ENCODE data around the gene MRPS22.
"Not testable (repeated sequence)": the region's sequence is repeated elsewhere in the genome, so short reads cannot be mapped to it uniquely, and the experiment has no call there.

Gene MRPS22

GRCh38 chr3:139312416-139312815, 31.4 kb upstream of the MRPS22 start:
- DNase-seq (ENCODE audit: low spot score): no peak

- DNase-seq (ENCODE audit: low spot score): peak; percentile 81
Measured at GRCh38 chr3:139312959-139313358, 30.9 kb upstream of the MRPS22 start.

DNA sequence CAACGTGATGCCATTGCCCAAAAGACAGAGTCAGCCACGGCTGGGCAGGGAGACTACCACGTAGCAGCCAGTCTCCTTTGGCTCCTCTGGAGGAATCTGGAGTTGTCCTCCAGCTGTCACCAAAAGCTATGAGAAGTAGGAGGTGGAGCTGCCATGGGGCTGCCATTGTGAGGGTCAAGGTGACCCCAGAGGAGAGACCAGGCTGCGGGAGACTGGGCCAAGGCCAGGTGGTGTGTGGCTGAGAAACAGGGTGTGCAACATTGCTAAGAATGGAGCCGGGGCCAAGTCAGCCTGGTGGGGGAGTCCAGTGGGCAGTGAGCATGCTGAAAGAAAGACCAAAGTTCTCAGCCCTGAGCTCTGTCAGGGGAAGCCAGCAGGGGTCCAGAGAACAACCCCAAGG, 29.9 kb upstream of the MRPS22 start:
- DNase-seq (ENCODE audit: low spot score): no peak

DNA sequence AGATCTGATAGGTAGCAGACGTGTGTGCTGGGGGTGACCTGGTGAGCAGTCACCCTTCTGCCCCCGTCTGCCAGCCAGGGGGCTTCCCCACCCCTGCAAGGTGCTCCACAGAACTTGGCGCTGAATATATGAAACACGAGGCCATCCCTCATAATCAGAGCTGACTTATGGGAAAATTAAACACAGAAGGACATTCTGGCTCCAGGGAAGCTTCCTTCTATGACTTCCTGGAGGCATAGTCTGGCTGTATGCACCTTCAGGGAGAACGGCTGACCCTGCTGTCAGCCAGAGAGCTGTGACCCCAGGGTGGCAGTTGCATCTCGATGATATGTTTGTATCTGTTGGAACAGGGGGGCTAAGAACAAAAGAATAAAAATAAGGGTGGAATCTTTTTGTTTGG, 26.6 kb upstream of the MRPS22 start:
- DNase-seq (ENCODE audit: low spot score): no peak

DNA sequence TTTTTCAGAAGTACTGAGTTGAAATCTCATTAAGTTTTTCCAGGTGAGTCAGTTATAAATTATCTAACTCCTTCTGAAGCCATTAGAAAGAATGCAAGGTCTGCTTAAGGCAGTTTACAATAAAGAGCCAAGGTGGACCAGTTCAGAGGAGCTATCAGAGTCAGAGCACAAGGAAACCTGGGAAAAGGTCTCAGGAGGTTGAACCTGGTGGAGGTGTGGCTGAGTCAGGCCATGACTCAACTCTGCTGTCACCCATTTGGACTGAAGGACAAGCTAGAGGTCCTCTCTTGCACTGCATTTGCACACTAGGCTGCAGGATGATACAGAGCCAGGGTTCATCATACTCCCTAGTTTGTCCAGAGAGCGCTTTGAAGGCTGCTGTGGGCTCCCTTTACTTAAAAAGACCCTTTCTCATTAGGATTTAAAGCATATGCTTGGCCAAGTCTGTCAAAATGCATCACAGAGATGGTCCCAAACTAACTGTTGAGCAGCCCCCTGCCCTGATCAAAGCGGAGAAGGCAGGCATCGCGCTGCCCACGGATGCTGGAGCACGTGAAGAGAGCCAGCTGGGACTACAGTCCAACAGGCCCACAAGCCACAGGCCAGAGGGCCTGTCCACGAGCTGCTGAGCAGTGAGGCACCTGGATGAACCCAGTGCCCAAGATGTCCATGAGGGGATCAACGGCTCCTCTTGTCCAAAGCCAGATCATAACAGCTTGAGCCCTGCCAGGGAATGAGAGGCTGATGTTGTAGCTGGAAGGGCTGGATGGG, 26.0 kb upstream of the MRPS22 start:
- peak; percentile 72 for DNase-seq (ENCODE audit: low spot score)

GRCh38 chr3:139318431-139318816, 25.4 kb upstream of the MRPS22 start:
- DNase-seq (ENCODE audit: low spot score): no peak

GRCh38 chr3:139318826-139319225, 25.0 kb upstream of the MRPS22 start:
- DNase-seq (ENCODE audit: low spot score): no peak

DNA sequence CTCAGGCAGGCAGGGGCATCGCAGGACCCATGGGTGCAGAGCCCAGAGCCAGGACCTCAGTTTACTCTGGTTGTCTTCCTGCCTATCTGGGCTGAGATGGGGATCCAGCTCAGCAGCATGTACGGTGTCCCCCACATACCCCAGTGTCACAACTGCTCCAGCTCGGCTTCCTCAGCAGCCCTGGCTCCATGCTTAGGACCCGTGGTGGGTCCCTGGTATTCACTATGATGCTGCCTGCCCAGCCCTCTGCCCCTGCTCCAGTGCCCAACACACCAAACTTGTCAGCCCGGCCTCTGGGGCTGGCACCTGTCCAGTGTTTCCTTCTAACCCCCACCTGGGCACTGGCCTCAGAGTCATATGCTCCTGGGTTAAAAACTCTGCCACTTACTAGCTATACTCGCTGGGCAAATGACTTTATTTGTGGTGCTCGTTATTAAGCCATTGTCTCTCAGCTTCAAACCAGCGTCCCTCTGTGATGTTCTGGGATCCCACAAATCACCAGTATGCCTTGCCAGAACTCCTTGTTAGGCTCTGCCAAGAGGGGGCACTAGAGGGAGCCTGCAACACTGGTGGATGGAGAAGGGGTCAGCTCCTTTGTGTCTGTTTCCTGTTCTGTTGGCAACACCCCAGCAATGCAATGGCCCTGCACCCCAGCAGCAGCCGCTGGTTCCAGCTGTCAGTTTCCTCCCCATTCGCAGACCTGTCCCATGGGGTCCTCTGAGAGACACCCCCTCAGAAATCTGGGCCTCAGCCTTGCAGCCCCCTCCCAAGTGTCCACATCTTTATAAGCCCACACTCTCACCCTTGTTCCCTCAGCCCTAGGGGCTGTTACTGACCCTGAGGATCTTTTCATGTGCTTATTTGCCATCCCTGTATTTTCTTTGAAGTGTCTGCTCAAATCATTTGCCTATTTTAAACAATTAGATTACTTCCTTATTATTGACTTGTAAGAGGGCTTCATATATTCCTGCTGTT, 24.1 kb upstream of the MRPS22 start:
- DNase-seq (ENCODE audit: low spot score): peak; percentile 75

DNA sequence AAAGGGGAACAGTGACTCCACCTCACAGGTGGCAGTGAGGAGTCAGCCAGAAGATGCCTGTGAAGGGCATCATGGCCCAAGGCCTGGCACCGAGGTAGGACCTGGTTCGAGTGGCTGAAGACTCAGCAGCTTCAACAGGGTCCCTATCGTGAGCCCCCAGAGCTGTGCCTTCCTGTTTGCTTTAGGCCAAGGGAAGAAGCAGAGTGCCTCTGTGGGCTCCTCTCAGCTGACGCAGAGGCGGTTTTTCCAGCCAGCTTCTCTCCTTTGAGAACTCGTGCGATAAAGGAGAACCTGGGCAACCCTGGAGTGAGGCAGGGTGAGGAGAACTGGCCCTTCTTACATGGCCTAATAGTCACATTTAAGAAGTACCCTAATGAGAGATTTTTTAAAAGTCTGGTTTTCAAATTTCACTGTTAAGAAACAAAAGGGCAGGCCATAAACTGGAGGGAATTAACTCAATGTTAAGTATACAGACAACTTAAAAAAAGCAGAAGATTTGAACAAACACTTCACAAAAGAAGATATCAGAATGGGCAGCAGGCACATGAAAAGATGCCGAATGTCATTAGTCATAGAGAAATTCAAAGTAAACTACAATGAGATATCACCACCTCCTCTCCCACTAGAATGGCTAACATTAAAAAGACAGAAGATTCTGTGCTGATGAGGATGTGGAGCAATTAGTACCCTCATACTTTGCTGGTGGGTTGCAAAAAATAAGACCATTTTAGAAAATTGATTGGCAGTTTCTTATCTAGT, 23.1 kb upstream of the MRPS22 start:
- DNase-seq (ENCODE audit: low spot score): peak; percentile 37

DNA sequence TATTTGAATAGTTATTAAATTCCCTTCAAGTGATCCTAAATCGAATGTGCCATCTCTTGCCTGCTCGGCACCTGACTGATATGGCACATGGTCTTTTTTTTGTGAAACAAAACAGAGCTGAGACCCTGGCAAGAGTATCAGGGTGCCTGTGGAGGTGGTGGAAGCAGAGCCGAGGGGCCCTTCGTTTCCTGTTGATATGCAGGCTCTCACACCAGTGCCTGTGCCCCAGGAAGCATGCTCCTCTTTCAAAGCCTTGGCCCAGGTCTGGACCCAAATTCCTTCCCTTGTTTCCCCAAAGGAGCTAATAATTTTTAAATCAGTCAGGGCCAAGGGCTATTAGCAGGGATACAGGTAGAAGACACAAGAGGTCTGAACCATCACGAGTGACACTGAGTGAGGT, 21.5 kb upstream of the MRPS22 start:
- no peak for DNase-seq (ENCODE audit: low spot score)

DNA sequence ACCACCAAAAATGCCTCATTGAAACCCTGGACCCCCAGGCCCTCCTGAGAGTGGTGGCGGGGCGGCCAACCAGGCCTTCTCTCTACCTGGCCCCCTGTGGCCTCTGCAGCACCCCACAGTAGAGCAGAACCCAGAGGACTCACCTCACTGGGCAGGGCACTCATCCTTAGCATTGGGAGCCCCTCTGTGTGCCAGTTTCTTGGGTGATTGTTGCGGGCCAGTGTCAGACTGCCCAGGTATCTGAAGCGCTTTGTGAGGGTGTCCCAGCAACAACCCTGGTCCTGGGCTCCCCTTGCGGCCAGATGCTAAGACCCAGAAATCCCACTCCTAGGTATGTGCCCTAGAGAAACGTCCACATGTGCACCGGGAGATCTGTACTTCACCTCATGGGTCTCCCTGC, 20.7 kb upstream of the MRPS22 start:
- DNase-seq (ENCODE audit: low spot score): no peak

GRCh38 chr3:139324456-139324855, 19.4 kb upstream of the MRPS22 start:
- no peak for DNase-seq (ENCODE audit: low spot score)

- DNase-seq (ENCODE audit: low spot score): no peak
Measured at GRCh38 chr3:139325551-139325950, 18.3 kb upstream of the MRPS22 start.

- no peak for DNase-seq (ENCODE audit: low spot score)
Measured at GRCh38 chr3:139326131-139326530, 17.7 kb upstream of the MRPS22 start.

DNA sequence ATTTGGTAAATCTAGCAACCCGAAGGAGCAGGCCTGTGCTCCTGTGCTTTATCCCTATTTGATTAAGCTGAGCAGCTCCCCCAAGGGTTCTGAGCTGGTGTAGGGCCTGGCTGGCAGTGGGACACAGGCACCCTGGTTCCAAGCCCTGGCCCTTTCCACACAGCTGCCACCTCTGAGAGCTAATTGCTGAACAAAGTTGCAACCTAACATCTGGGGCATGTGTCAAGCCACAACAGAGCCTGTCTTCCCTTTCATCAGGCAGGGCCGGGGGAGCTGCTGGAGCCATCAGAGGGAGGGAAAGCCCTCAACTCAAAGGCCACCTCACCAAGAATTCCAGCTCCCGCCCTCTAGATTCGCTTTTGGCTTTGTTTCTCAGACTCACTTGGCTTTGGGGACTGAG, 17.1 kb upstream of the MRPS22 start:
- DNase-seq (ENCODE audit: low spot score): peak; percentile 94

GRCh38 chr3:139327231-139327630, 16.6 kb upstream of the MRPS22 start:
- no peak for DNase-seq (ENCODE audit: low spot score)

- peak; percentile 46 for DNase-seq (ENCODE audit: low spot score)
Measured at GRCh38 chr3:139327861-139328260, 16.0 kb upstream of the MRPS22 start.

DNA sequence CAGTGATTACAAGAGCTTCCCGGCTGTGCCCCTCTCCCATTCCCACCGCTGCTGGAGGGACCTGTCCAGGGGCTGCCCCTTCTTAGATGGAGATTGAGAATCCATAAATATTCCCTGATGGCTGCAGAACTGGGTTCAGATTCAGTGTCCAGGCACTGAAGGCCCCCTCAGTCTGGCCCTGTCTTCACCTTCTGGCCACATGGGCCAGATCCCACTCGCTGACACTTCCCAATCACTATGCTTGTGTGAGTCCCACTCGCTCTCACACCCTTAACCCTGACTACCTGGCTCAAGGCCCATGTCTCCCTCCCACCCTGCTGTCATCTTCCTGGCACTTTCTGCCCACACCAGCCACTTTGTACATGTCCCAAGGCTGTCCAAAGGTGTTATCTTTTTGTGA, 15.5 kb upstream of the MRPS22 start:
- DNase-seq (ENCODE audit: low spot score): no peak

GRCh38 chr3:139329364-139329850, 14.4 kb upstream of the MRPS22 start:
- peak; percentile 89 for DNase-seq (ENCODE audit: low spot score)

DNA sequence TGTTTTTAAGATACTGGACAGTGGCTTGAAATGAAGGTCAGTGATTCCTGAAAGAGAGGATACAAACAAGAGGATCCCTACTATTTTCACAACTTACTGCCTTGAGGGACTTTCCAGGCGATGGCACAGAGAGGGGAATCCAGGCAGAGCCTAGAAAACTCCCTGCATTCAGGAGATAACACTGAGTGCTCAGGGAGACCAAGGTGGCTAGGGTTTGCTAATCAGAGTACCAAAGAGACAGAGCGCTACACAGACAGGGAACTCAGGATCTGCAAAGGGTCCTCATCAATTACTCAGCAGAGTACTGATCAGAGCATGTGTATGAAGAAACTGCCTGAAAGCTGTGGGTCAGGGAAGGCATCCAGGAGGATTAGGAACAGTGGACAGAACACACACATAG, 11.7 kb upstream of the MRPS22 start:
- no peak for DNase-seq (ENCODE audit: low spot score)

GRCh38 chr3:139334675-139335074, 9.1 kb upstream of the MRPS22 start:
- DNase-seq (ENCODE audit: low spot score): not testable (repeated sequence)

DNA sequence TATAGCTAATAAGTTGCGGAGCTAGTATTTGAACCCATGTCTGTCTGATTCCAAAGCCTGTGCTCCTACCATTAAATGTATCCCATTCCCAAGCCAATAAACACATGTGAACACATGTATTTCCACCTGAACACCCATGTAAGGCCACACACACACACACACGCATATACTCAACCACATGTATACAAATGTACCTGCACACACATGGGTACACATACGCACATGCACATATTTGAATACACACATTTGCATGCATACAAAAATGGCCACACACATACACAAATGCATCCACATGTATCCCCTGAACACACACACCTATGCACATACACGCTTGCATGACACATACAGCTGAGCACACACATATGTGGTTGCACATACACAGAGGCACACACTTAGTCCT, 5.4 kb upstream of the MRPS22 start:
- DNase-seq (ENCODE audit: low spot score): no peak

Measured in SW480 (cell line).